Neutrophil (primary cell): ENCODE data around the gene ACTA1.

Source experiments
- H3K27ac ChIP-seq: fragments of 200-600 bp; sonication (generic); 2 replicates; pipeline ENCODE4 v1.5.1; 2016; ENCODE audit warnings: mild to moderate bottlenecking, moderate library complexity
- H3K27me3 ChIP-seq: fragments of 200-600 bp; sonication (generic); 2 replicates; pipeline ENCODE4 v1.6.0; 2016; ENCODE audit warnings: mild to moderate bottlenecking
- H3K36me3 ChIP-seq: fragments of 200-600 bp; sonication (generic); 2 replicates; pipeline ENCODE4 v1.5.1; 2017
- H3K4me1 ChIP-seq, 2 experiments: fragments of 200-600 bp in 1 of 2; sonication (generic) in 1 of 2; 1 replicate in 1 of 2; 2 replicates in 1 of 2; pipeline versions ENCODE4 v1.5.1 to v1.6.1; 2013 to 2016; ENCODE audit warnings: low read depth in 1 of 2, low read length in 1 of 2, mild to moderate bottlenecking in 1 of 2, moderate library complexity in 1 of 2; ENCODE audit not compliant: control insufficient read depth in 1 of 2, insufficient read depth in 1 of 2
- H3K4me3 ChIP-seq, 2 experiments: fragments of 200-600 bp in 1 of 2; sonication (generic) in 1 of 2; 1 replicate in 1 of 2; 2 replicates in 1 of 2; pipeline ENCODE4 v1.5.1; 2013 to 2016; ENCODE audit warnings: low read depth in 1 of 2, low read length in 1 of 2, mild to moderate bottlenecking in 1 of 2, moderate library complexity in 1 of 2
- H3K9me3 ChIP-seq: fragments of 200-600 bp; sonication (generic); 2 replicates; pipeline ENCODE4 v1.5.1; 2016
- TF ChIP-seq, protein P1 (sequence below): fragments of 200-600 bp; sonication (generic); IDR thresholded peaks from 2 replicates; pipeline ENCODE4 v1.5.1; 2016; ENCODE audit warnings: antibody characterized with exemption

The ACTA1 gene

DNA sequence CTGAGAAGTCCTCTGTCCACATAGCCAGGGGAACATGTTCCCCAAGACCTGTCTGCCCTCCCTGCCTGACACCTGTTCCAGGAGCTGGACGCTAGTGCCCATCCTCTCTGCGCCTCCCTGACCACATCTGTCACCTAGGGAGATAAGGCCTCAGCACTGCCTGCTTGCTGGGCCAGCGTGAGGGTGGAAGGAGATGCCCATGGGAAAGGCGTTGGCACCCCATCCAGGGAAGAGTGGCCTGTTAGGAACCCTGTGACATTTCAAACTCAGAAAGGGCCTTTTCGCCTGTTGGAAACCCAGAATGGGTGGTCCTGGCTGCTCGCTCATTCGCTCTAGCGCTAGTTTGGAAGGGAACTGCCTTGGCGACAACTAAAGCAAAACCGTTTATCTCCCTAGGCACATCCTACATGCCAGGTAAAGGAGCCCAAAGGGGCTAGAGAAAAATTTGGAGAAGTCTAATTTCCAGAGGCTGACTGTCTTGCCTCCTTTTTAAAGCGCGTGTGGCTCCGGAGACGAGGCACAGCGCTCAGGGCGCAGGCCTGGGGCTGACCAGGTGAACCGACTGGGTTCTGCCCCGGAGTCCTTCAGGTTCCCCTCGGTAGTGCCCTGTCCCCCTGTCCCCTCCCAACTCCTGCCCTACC is 410 bp downstream of the ACTA1 start:
- Histone ChIP-seq H3K27ac (no peak overlapping the region), H3K9me3 (no peaks in the 10 kb centered on the region), H3K36me3 (no peaks in the 10 kb centered on the region), H3K27me3 (peaks cover 88% of the 10 kb centered on the region), H3K4me3 (no peak overlapping the region), H3K4me1 (peaks cover 0 to 9% of the 10 kb centered on the region in 2 experiments)
- TF ChIP-seq, protein P1, sequence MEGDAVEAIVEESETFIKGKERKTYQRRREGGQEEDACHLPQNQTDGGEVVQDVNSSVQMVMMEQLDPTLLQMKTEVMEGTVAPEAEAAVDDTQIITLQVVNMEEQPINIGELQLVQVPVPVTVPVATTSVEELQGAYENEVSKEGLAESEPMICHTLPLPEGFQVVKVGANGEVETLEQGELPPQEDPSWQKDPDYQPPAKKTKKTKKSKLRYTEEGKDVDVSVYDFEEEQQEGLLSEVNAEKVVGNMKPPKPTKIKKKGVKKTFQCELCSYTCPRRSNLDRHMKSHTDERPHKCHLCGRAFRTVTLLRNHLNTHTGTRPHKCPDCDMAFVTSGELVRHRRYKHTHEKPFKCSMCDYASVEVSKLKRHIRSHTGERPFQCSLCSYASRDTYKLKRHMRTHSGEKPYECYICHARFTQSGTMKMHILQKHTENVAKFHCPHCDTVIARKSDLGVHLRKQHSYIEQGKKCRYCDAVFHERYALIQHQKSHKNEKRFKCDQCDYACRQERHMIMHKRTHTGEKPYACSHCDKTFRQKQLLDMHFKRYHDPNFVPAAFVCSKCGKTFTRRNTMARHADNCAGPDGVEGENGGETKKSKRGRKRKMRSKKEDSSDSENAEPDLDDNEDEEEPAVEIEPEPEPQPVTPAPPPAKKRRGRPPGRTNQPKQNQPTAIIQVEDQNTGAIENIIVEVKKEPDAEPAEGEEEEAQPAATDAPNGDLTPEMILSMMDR, result no peak

DNA sequence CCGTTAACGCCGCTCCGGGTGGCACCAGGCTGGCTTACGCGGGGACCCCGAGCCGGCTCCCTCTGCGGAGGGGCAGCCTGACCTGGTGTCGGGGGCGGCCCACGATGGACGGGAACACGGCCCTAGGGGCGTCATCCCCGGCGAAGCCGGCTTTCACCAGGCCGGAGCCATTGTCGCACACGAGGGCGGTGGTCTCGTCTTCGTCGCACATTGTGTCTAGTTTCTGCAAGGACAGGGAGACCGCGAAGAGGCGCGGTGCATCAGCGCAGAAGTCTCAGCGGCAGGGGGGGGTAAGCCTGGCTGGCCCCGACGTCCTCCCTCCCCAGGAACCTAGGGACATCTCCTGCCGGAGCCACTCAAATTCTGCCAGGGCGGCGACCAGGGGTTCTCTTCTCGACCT is 989 bp downstream of the ACTA1 start:
- H3K4me3 ChIP-seq, result no peak overlapping the region
- no peaks in the 10 kb centered on the region for H3K9me3 ChIP-seq
- no peaks in the 10 kb centered on the region for H3K36me3 ChIP-seq
- H3K4me1 ChIP-seq, result peaks cover 0 to 9% of the 10 kb centered on the region in 2 experiments
- peaks cover 94% of the 10 kb centered on the region for H3K27me3 ChIP-seq
- H3K27ac ChIP-seq, result no peak overlapping the region
- TF ChIP-seq, protein P1, result no peak

DNA sequence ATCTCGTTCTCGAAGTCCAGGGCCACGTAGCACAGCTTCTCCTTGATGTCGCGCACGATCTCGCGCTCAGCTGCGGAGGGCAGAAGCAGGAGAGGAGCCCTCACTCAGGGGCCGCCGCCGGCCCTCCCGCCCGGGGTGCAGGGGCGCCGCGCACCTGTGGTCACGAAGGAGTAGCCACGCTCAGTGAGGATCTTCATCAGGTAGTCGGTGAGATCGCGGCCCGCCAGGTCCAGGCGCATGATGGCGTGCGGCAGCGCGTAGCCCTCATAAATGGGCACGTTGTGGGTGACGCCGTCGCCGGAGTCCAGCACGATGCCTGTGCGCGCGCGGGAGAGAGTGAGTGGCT is 1.8 kb downstream of the ACTA1 start:
- Histone ChIP-seq H3K27me3 (peaks cover 100% of the 10 kb centered on the region), H3K27ac (no peak overlapping the region), H3K9me3 (no peaks in the 10 kb centered on the region), H3K4me1 (peaks cover 0 to 9% of the 10 kb centered on the region in 2 experiments), H3K36me3 (no peaks in the 10 kb centered on the region), H3K4me3 (no peak overlapping the region)
- TF ChIP-seq, protein P1, result no peak

DNA sequence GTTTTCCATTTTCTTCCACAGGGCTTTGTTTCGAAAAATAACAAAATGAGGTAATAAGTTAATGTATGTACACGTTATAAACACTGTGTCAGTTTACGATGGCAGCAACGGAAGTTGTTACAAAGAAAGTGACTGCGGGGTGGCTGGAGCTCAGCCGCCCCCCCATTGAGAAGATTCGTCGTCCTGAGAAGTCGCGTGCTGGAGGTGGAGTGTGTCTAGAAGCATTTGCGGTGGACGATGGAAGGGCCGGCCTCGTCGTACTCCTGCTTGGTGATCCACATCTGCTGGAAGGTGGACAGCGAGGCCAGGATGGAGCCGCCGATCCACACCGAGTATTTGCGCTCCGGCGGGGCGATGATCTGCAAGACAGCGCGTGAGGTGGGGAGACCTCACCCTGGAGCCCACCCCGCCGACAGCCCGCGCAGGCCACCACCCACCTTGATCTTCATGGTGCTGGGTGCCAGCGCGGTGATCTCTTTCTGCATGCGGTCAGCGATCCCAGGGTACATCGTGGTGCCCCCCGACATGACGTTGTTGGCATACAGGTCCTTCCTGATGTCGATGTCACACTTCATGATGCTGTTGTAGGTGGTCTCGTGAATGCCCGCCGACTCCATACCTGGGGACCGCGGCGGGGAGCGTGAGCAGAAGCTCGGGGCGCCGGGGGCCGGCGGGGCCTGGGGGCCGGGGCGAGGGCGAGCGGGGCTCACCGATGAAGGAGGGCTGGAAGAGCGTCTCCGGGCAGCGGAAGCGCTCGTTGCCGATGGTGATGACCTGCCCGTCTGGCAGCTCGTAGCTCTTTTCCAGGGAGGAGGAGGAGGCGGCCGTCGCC is 2.4 kb downstream of the ACTA1 start:
- Histone ChIP-seq H3K27me3 (peaks cover 100% of the 10 kb centered on the region), H3K27ac (no peak overlapping the region), H3K9me3 (no peaks in the 10 kb centered on the region), H3K36me3 (no peaks in the 10 kb centered on the region), H3K4me1 (peaks cover 0 to 9% of the 10 kb centered on the region in 2 experiments), H3K4me3 (no peak overlapping the region)
- TF ChIP-seq, protein P1, result no peak

DNA sequence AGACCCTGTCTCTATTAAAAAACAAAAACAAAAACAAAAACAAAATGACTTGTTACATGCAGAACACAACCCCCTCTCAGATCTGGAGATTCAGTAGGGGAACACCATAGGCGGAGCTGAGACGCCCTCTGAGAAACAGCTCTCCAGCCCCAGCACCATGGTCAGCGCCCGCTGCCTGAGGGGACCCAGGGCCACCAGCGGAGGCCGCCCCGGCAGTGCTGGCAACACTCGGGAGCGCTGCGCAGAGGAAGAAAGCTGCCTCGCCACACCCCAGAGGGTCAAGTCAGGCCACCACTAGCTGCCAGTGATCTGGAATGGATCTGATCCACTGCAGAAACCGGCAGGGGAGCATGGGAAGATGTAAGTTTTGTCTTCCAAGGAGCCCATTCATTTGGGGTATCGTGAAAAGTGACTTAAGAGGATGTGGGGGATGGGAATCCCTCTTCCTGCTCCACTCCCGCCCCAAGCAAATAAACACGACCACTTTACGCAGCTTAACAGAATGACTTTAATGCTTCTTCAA is 3.1 kb downstream of the ACTA1 start:
- Histone ChIP-seq H3K4me1 (peaks cover 0 to 9% of the 10 kb centered on the region in 2 experiments), H3K9me3 (no peaks in the 10 kb centered on the region), H3K27ac (no peak overlapping the region), H3K4me3 (no peak overlapping the region), H3K36me3 (no peaks in the 10 kb centered on the region), H3K27me3 (peaks cover 100% of the 10 kb centered on the region)
- TF ChIP-seq, protein P1, result no peak
